ENCODE measurements around the gene HOXA9. TPM values are rescaled to one million over a fixed set of nuclear protein-coding genes. Genes with fewer than 3 reads are reported as not detected.

The HOXA9 gene
- polyA plus RNA-seq, 2 of the 4 experiments (the other 2 are of a cell fraction): 1.4 TPM

DNA sequence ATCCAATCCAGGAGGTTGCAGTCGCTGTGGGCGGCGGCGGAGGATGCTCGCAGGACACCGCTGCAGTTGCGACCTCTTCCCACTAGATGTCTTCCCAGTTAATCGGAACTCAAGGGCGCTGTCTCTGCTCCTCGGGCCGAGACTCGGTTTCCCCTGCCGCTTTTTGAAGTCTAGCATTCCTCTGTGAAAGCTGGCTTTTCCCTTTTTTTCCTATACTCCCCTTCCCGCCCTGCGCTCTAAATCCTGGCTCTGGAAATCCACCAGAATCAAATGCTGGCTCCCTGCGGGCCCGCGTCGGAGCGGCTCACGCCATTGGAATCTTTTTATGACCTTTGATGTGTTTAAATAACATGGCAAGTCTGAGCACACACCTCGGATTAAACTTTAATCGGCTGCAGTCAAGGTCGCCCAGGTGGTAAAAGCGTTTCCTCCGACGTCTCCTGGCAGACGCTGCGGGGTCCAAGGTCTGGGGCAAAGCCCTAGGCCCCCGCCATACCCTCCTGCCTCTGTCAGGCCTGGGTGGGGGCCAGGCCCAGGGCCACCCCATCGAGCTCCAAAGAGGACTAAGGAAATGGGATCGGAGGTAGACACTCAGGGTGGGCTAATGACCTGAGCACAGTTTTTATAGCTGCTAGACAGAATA, 45.2 kb upstream of the HOXA9 start:
- TF ChIP-seq, protein P1, sequence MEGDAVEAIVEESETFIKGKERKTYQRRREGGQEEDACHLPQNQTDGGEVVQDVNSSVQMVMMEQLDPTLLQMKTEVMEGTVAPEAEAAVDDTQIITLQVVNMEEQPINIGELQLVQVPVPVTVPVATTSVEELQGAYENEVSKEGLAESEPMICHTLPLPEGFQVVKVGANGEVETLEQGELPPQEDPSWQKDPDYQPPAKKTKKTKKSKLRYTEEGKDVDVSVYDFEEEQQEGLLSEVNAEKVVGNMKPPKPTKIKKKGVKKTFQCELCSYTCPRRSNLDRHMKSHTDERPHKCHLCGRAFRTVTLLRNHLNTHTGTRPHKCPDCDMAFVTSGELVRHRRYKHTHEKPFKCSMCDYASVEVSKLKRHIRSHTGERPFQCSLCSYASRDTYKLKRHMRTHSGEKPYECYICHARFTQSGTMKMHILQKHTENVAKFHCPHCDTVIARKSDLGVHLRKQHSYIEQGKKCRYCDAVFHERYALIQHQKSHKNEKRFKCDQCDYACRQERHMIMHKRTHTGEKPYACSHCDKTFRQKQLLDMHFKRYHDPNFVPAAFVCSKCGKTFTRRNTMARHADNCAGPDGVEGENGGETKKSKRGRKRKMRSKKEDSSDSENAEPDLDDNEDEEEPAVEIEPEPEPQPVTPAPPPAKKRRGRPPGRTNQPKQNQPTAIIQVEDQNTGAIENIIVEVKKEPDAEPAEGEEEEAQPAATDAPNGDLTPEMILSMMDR (IDR thresholded peaks at IDR 0.05): peak; percentile 67
- peak; percentile 77 to 79 for TF ChIP-seq RAD21 (conservative IDR thresholded peaks at IDR 0.05 in 1 of 2, IDR thresholded peaks at IDR 0.05 in 1 of 2)
- TF ChIP-seq EP300 (IDR thresholded peaks at IDR 0.05): no peak
- no peak for TF ChIP-seq CHD2 (IDR thresholded peaks at IDR 0.05; ENCODE audit: low read length, partially characterized antibody)
- no peak for TF ChIP-seq TP53 (CRISPR knock-in tag; IDR thresholded peaks at IDR 0.05)
- peak; percentile 86 for TF ChIP-seq SMC3 (IDR thresholded peaks at IDR 0.05)
- WGBS (ENCODE audit: missing lambda C conversion rate): 24% methylated on average over 30 of the region's 32 CpGs
- DNase-seq (ENCODE audit: low read depth in 1 of 2, low spot score in 1 of 2) (peak; percentile 64 to 79), ATAC-seq (peak; percentile 91 to 94), FAIRE-seq (no peak)
- Histone ChIP-seq H3K4me1 (peaks cover 12% of the 10 kb centered on the region; the same call in 2 of the 3 replicates), H3K4me3 (peak overlapping the region; percentile 33), H3K4me2 (peak overlapping the region; percentile 72), H3K27ac (peak overlapping the region; percentile 50 to 69), H3K9me3 (no peaks in the 10 kb centered on the region)
- ChIA-PET POLR2A (no interaction called here), CTCF (interaction anchor here (0.6 to 3.8 kb wide), 52 partner anchors 9 to 887 kb away, joined by 3 to 48 read pairs (median 5); partner anchors contain the start of genes EVX1, HOXA11 and HOXA13)

DNA sequence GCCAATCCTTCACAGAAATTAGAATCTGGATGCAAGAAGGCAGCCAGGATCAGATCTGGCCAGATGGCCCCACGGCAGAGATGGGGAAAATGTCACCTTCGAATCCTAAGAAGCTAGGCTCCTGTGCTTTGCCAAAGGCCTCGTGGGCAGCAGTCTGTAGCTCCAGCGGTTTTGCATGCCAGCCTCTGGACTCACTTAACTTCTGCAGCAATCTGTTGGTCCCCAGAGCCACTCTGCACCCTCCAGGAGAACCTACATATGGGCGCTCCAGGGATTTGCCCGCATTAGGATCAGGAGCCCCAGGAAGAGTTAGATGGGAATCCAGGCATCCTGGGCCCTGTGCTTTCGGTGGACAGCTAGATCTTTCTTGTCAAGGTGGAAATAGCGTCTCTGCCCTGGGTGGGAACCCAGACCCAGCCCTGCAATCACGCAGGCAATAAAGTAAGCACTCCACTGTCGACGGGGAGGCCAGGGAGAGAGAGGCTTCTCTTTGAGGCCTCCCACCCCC, 44.6 kb upstream of the HOXA9 start:
- no peak for FAIRE-seq
- peak; percentile 19 to 62; a peak in 3 of 6 replicates for ATAC-seq
- ChIA-PET CTCF (interaction anchor here (0.6 to 3.8 kb wide), 46 partner anchors 9 to 887 kb away, joined by 3 to 48 read pairs (median 5); partner anchors contain the start of genes EVX1, HOXA11 and HOXA13), POLR2A (no interaction called here)
- 36% methylated on average over 11 of the region's 11 CpGs for WGBS (ENCODE audit: missing lambda C conversion rate)
- Histone ChIP-seq H3K4me3 (no peak overlapping the region), H3K4me2 (peak overlapping the region; percentile 72), H3K4me1 (peaks cover 12% of the 10 kb centered on the region; the same call in 2 of the 3 replicates), H3K9me3 (no peaks in the 10 kb centered on the region), H3K27ac (peak overlapping the region in 1 of 2 experiments; percentile 69; a peak in 3 of 6 replicates)
- DNase-seq (ENCODE audit: low read depth in 1 of 2, low spot score in 1 of 2): no peak
- TF ChIP-seq MAZ (IDR thresholded peaks at IDR 0.05; ENCODE audit: borderline replicate concordance, low read depth, low read length) (no peak), RARB (CRISPR knock-in tag; IDR thresholded peaks at IDR 0.05) (no peak), POLR2AphosphoS2 (conservative IDR thresholded peaks at IDR 0.05; ENCODE audit: low read length) (no peak), HDAC2 (IDR thresholded peaks at IDR 0.05) (no peak), ZNF302 (CRISPR knock-in tag; IDR thresholded peaks at IDR 0.05) (no peak), TFCP2L1 (CRISPR knock-in tag; IDR thresholded peaks at IDR 0.05) (no peak), FOXS1 (CRISPR knock-in tag; IDR thresholded peaks at IDR 0.05) (no peak)

DNA sequence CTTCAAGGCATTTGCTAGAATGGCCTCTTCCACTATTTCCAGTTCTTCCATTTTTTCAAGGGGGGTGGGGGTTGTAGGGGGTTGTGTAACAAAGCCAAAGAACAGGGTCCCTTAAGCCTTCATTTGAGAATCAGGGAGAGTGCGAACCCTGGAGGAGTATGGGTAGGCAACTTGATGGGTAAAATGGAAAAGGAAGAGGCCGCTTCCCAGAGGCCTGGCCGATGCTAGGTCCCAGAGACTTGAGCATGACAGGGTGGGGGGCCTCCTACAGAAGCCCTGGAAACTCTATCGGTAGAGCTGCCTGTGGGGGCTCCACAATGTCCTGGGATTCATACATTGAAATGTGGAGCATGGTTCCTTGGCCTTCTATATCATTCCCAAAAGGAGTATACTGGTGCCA, 43.7 kb upstream of the HOXA9 start:
- POLR2A ChIA-PET: no interaction called here

More for the DNA sequence above, 43.7 kb upstream of the HOXA9 start:
- CTCF ChIA-PET: interaction anchor here (1.0 to 3.8 kb wide), 17 partner anchors 9 to 888 kb away, joined by 4 to 48 read pairs (median 11); partner anchors contain the start of gene HOXA13
- Histone ChIP-seq H3K4me2 (no peak overlapping the region), H3K27ac (no peak overlapping the region), H3K4me3 (no peak overlapping the region), H3K4me1 (peaks cover 9% of the 10 kb centered on the region; the same call in 2 of the 3 replicates), H3K9me3 (no peaks in the 10 kb centered on the region)
- WGBS (ENCODE audit: missing lambda C conversion rate): 61% methylated on average over 4 of the region's 4 CpGs
- FAIRE-seq (no peak), DNase-seq (ENCODE audit: low read depth in 1 of 2, low spot score in 1 of 2) (no peak), ATAC-seq (no peak)
- TF ChIP-seq, protein P1 (IDR thresholded peaks at IDR 0.05): no peak
- no peak for TF ChIP-seq ZNF302 (CRISPR knock-in tag; IDR thresholded peaks at IDR 0.05)
- TF ChIP-seq ZFP36 (IDR thresholded peaks at IDR 0.05; ENCODE audit: borderline replicate concordance, partially characterized antibody): no peak
- TF ChIP-seq RCOR1 (IDR thresholded peaks at IDR 0.05; ENCODE audit: low read depth, low read length): no peak
- TF ChIP-seq, protein P2, sequence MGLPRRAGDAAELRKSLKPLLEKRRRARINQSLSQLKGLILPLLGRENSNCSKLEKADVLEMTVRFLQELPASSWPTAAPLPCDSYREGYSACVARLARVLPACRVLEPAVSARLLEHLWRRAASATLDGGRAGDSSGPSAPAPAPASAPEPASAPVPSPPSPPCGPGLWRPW (IDR thresholded peaks at IDR 0.05): no peak
- no peak for TF ChIP-seq HOXA7 (CRISPR knock-in tag; IDR thresholded peaks at IDR 0.05)
- no peak for TF ChIP-seq RARB (CRISPR knock-in tag; IDR thresholded peaks at IDR 0.05)
- no peak for TF ChIP-seq CBX8 (IDR thresholded peaks at IDR 0.05)
- TF ChIP-seq CEBPB (IDR thresholded peaks at IDR 0.05): no peak

All from A549 (cell line).